ENCODE measurements around the gene SLC8A2.

The SLC8A2 gene

DNA sequence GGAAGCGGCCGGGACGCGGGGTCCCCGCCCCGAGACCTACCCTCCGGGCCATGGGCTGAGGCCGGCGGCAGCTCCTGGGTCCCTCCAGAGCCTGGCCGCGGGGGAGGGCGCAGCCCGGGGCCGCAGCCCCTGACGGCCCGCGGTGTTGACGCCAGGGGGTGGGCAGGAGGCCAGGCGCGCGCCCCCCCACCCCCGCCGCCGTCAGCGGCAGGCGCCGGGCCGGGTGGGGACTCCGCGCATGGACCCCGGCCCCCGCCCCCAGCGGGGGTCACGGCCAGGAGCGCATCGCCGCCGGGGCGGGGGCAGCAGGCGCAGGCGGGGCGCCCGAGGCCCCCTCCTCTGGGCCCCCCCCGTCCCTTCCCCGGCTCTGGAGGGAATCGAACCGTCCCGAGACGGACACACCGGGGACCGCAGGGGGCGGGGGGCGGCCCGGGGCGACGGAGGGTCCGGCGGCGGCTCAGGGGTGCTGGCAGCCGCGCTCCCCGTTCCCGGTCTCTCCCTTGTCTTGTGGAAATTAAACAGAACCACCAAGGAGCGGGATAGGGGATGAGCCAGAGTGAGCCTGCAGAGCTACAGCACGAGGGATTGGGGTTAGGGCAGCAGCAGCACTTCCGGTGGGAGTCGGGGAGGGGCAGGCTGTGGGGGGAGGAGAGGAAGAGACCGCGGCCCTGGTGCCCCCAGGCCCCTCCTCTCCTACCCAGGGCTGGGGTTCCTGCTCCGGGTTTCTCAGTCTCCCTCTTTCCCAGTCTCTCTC, 52.5 kb downstream of the SLC8A2 start, which contains the start of gene MEIS3:
Gene MEIS3, minus strand, starts transcription at position 498 of the 754 bp plus-strand sequence. Its CDS starts 446 bp downstream, at position 52.
- TF ChIP-seq, protein P1, sequence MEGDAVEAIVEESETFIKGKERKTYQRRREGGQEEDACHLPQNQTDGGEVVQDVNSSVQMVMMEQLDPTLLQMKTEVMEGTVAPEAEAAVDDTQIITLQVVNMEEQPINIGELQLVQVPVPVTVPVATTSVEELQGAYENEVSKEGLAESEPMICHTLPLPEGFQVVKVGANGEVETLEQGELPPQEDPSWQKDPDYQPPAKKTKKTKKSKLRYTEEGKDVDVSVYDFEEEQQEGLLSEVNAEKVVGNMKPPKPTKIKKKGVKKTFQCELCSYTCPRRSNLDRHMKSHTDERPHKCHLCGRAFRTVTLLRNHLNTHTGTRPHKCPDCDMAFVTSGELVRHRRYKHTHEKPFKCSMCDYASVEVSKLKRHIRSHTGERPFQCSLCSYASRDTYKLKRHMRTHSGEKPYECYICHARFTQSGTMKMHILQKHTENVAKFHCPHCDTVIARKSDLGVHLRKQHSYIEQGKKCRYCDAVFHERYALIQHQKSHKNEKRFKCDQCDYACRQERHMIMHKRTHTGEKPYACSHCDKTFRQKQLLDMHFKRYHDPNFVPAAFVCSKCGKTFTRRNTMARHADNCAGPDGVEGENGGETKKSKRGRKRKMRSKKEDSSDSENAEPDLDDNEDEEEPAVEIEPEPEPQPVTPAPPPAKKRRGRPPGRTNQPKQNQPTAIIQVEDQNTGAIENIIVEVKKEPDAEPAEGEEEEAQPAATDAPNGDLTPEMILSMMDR (IDR thresholded peaks at IDR 0.05), result no peak
- Histone ChIP-seq H3K27ac (no peak within 1 kb of the TSS), H3K4me1 (peaks cover 0 to 32% (median 11%) of the 10 kb centered on the region in 4 donors), H3K4me3 (peak within 1 kb of the TSS; percentile 40 to 52), H3K36me3 (peaks cover 0 to 5% (median 0%) of the 10 kb centered on the region in 3 donors), H3K27me3 (peaks cover 0 to 96% of the 10 kb centered on the region in 2 donors), H3K9me3 (no peaks in the 10 kb centered on the region)
- intact Hi-C loops (cut with DNase I; ENCODE audit: low total_unique reads), result no loop called here
- DNase-seq, result no peak

DNA sequence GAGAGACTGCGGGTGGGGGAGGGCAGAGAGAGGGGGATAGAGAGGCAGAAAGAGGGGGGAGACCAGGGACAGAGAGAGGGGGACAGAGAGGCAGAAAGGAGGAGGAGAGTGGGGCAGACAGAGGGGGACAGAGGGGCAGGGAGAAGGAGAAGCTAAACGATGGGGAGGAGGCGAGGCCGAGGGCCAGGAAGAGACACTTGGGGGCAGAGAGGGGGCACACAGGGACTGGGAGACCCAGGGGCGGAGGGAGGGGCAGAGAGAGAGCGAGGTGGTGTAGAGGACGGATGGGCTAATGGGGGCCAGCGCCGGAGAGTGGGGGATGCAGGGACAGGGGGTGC, 53.0 kb downstream of the SLC8A2 start:
- Histone ChIP-seq H3K9me3 (no peaks in the 10 kb centered on the region), H3K36me3 (peaks cover 0 to 8% (median 0%) of the 10 kb centered on the region in 3 donors), H3K4me1 (peaks cover 0 to 32% (median 11%) of the 10 kb centered on the region in 4 donors), H3K27ac (no peak overlapping the region), H3K4me3 (peak overlapping the region; percentile 40 to 52), H3K27me3 (peaks cover 0 to 95% of the 10 kb centered on the region in 2 donors)
- TF ChIP-seq, protein P1 (IDR thresholded peaks at IDR 0.05), result no peak
- intact Hi-C loops (cut with DNase I; ENCODE audit: low total_unique reads), result no loop called here
- DNase-seq, result no peak

DNA sequence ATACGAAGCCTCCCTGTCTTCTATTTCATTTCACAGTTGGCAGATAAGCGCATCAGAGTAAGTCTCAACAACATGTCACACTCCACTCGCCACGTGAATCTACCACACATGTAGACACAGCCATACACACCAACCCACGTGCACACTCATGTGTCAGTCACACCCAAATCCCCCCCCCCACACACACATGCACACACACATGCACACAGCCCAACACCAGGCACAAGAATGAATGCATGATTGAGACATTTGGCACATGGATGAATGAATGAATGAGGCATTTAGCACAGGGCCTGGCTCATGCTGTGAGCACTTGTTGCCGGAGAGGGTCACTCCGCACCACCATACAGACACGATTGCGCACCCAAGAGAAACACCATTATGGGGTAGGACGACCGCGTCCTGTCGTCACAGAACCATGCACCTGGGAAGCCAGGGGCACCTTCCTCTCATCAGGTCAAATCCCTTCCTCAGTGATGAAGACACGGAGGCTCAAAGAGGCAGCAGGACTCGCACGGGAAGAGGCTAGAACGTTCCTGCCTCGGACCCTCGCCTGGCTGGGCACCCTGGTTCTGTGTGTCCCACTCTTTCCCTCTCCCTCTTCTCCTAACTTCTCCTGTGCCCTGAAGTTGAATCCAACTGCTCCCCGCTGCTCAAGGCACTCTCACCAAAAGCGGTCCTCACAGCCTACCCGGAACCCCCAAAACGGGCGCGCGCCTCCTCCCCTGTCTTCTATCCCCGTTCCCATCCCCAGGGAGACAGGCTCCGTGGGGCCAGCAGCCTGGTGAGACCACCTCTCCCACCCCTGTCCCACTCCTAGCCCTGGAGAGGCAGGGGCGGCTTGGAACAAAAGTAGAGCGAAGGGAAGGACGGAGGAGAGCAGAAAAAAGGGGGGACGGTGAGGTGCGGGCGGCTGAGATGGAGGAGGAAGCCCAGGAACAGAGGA, 53.7 kb downstream of the SLC8A2 start:
- peak overlapping the region; percentile 40 to 52 for H3K4me3 ChIP-seq
- peaks cover 0 to 32% (median 11%) of the 10 kb centered on the region in 4 donors for H3K4me1 ChIP-seq
- no peaks in the 10 kb centered on the region for H3K9me3 ChIP-seq
- TF ChIP-seq, protein P1 (IDR thresholded peaks at IDR 0.05), result no peak
- DNase-seq, result no peak
- no peak overlapping the region for H3K27ac ChIP-seq
- intact Hi-C loops (cut with DNase I; ENCODE audit: low total_unique reads), result no loop called here
- H3K27me3 ChIP-seq, result peaks cover 0 to 90% of the 10 kb centered on the region in 2 donors
- H3K36me3 ChIP-seq, result peaks cover 0 to 8% (median 0%) of the 10 kb centered on the region in 3 donors

DNA sequence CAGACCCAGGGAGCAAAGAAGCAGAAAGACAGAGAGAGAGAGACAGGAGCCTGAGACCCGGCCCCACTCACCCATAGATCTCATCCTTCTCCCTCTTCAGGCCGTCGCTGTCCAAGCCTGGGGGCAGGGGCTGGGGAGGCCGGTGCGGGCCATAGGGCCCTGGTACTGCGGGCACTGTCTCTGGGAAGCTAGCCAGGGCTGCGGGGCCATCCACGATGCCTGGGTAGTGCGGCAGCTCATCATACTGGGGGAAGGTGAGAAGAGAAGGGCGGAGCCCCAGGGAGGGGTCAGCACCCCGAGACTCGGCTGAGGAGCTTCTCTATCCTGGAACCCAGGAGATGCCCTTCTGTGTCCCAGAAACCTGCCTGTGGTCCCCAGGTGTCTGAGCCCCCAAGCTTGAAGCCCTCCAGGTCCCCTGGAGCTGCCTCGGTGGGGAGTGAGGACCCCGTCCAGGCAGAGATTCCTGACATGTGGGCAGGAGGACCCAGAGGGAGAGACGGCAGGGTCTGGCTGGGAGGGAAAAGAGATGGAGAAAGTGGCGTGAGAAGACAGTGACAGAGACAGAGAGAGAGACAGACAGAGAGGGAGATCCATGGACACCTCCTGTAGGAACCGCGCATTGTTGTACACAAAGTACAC, 54.5 kb downstream of the SLC8A2 start:
- DNase-seq, result no peak
- Histone ChIP-seq H3K4me1 (peaks cover 0 to 32% (median 11%) of the 10 kb centered on the region in 4 donors), H3K9me3 (no peaks in the 10 kb centered on the region), H3K36me3 (peaks cover 0 to 8% (median 0%) of the 10 kb centered on the region in 3 donors), H3K27ac (no peak overlapping the region), H3K27me3 (peaks cover 0 to 86% of the 10 kb centered on the region in 2 donors), H3K4me3 (no peak overlapping the region)
- TF ChIP-seq, protein P1 (IDR thresholded peaks at IDR 0.05), result no peak
- intact Hi-C loops (cut with DNase I; ENCODE audit: low total_unique reads), result no loop called here

DNA sequence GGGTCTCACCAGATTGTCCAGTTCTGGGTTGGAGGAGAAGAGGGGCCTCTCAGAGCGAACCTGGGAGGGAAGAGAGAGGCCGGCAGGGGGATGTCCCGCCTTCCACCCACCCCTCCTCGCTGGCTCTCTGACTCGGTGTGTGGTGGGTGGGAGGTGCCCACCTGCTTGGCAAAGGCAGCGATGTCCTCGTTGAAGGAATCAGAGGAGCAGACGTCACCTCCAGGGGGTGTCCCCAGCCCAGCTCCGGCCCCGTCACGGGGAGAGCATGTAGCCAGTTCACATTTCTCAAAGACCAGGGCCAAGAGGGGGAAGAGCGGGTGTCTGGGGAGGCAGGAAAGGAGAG, 55.1 kb downstream of the SLC8A2 start:
- Histone ChIP-seq H3K4me1 (peaks cover 0 to 27% (median 9%) of the 10 kb centered on the region in 4 donors), H3K27me3 (peaks cover 0 to 80% of the 10 kb centered on the region in 2 donors), H3K4me3 (no peak overlapping the region), H3K9me3 (no peaks in the 10 kb centered on the region), H3K27ac (no peak overlapping the region), H3K36me3 (peaks cover 0 to 8% (median 0%) of the 10 kb centered on the region in 3 donors)
- TF ChIP-seq, protein P1 (IDR thresholded peaks at IDR 0.05), result no peak
- intact Hi-C loops (cut with DNase I; ENCODE audit: low total_unique reads), result no loop called here
- DNase-seq, result no peak
